ENCODE measurements around the gene KRTAP5-1. TPM values are rescaled to one million over a fixed set of nuclear protein-coding genes. Genes with fewer than 3 reads are reported as not detected.
"Not testable (repeated sequence)": the region's sequence is repeated elsewhere in the genome, so short reads cannot be mapped to it uniquely, and the experiment has no call there.

Gene KRTAP5-1
- total and polyA plus RNA-seq, 10 of the 15 experiments (the other 5 are each of a cell fraction or from before 2014, with no cell fraction given): not detected

GRCh38 chr11:1597331-1597993 lies 12.4 kb upstream of the KRTAP5-1 start:
- Histone ChIP-seq H3K9me3 (replicated peaks; ENCODE audit: control insufficient read depth, insufficient read depth, low read length) (no peaks in the 10 kb centered on the region), H3K4me1 (ENCODE audit: control insufficient read depth, insufficient read depth, low read length) (no peaks in the 10 kb centered on the region), H3K27ac (ENCODE audit: control insufficient read depth, insufficient read depth) (no peak overlapping the region), H4K20me1 (ENCODE audit: control insufficient read depth, insufficient read depth) (no peaks in the 10 kb centered on the region), H3K4me2 (ENCODE audit: control insufficient read depth, insufficient read depth) (no peak overlapping the region), H3K79me2 (ENCODE audit: control insufficient read depth, insufficient read depth, low read length) (no peaks in the 10 kb centered on the region), H3K36me3 (ENCODE audit: control insufficient read depth in 2 of 2, insufficient read depth in 2 of 2, low read length in 1 of 2) (no peaks in the 10 kb centered on the region), H3K9ac (ENCODE audit: control insufficient read depth, insufficient read depth, low read length) (no peak overlapping the region), H3K27me3 (replicated peaks in 1 of 2; ENCODE audit: control insufficient read depth in 2 of 2, insufficient read depth in 2 of 2, low read length in 1 of 2) (no peaks in the 10 kb centered on the region; a peak in 2 of 4 replicates), H2AFZ (ENCODE audit: control insufficient read depth, low read depth, low read length) (no peak overlapping the region), H3K4me3 (no peak overlapping the region)
- TF ChIP-seq SUZ12 (IDR thresholded peaks at IDR 0.05; ENCODE audit: unreplicated experiment) (no peak), LARP7 (IDR thresholded peaks at IDR 0.05) (no peak), TCF12 (IDR thresholded peaks at IDR 0.05; ENCODE audit: low read depth, low read length) (no peak), EED (IDR thresholded peaks at IDR 0.05; ENCODE audit: low read depth) (no peak), MEF2A (IDR thresholded peaks at IDR 0.05; ENCODE audit: insufficient read depth, low read depth, low read length) (no peak), SIN3A (IDR thresholded peaks at IDR 0.05; ENCODE audit: low read depth, low read length) (no peak), CHD1 (IDR thresholded peaks at IDR 0.05; ENCODE audit: low read depth, low read length) (no peak), ZNF384 (IDR thresholded peaks at IDR 0.05; ENCODE audit: borderline replicate concordance, low read depth, low read length) (no peak), CBX5 (IDR thresholded peaks at IDR 0.05; ENCODE audit: low read depth) (no peak), CEBPB (IDR thresholded peaks at IDR 0.05; ENCODE audit: borderline replicate concordance in 1 of 2, low read depth in 2 of 2, low read length in 2 of 2) (no peak), POLR2AphosphoS2 (IDR thresholded peaks at IDR 0.05; ENCODE audit: low read depth, low read length) (no peak), WRNIP1 (IDR thresholded peaks at IDR 0.05; ENCODE audit: borderline replicate concordance, low read depth, low read length) (no peak)
- TF ChIP-seq, protein P1, sequence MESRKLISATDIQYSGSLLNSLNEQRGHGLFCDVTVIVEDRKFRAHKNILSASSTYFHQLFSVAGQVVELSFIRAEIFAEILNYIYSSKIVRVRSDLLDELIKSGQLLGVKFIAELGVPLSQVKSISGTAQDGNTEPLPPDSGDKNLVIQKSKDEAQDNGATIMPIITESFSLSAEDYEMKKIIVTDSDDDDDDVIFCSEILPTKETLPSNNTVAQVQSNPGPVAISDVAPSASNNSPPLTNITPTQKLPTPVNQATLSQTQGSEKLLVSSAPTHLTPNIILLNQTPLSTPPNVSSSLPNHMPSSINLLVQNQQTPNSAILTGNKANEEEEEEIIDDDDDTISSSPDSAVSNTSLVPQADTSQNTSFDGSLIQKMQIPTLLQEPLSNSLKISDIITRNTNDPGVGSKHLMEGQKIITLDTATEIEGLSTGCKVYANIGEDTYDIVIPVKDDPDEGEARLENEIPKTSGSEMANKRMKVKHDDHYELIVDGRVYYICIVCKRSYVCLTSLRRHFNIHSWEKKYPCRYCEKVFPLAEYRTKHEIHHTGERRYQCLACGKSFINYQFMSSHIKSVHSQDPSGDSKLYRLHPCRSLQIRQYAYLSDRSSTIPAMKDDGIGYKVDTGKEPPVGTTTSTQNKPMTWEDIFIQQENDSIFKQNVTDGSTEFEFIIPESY (IDR thresholded peaks at IDR 0.05): no peak
- ChIA-PET CTCF (interaction anchor here (1.2 kb wide), 1 partner anchor 16 kb away, joined by 3 read pairs; no protein-coding TSS in a partner anchor), SMC1A (ENCODE audit: uncharacterized antibody, unreplicated experiment) (interaction anchor here (1.8 kb wide), 1 partner anchor 29 kb away, joined by 4 read pairs; no protein-coding TSS in a partner anchor), POLR2A (interaction anchor here (0.7 kb wide), 1 partner anchor 26 kb away, joined by 4 read pairs; no protein-coding TSS in a partner anchor), RAD21 (ENCODE audit: unreplicated experiment) (no interaction called here)
- intact Hi-C loops (cut with micrococcal nuclease; ENCODE audit: unreplicated experiment) (no loop called here), in situ Hi-C loops (cut with MboI) (no loop called here)
- no TSS peak for BruUV-seq (replicated peaks)
- 35% methylated on average over 10 of the region's 10 CpGs for WGBS (ENCODE audit: insufficient coverage, insufficient replicate concordance, low lambda C conversion rate, missing lambda C conversion rate)
- FAIRE-seq (no peak), ATAC-seq (no peak), DNase-seq (ENCODE audit: low read depth, low spot score) (no peak)

DNA sequence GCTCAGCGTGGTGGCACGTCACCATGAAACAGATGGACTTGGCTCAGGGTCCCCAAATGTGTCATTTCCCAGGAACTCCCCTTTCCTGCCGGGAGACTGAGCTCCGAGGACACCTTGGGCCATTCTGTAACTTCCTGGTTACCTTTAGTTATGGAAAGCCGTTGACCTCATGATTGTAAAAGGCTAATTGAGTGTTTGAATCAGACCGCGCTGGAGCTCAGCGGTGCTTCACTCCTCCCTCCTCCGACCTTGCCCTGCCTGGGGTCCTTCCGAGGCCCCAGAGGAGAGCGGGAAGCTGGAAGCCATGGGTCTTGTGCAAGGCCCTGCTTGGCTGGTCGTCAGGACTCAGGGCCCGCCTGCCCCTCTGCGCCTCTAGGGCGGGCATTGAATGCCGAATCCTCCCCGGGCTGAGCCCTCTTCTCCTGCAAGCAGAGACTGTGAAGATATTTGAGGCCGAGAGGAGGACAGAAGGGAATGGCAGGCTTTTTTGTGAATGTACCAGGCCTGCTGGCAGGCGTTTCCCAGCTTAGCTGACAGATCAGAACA lies 11.6 kb upstream of the KRTAP5-1 start:
- H2AFZ ChIP-seq (ENCODE audit: control insufficient read depth, low read depth, low read length); BruUV-seq (replicated peaks); H3K4me3 ChIP-seq; H3K9ac ChIP-seq (ENCODE audit: control insufficient read depth, insufficient read depth, low read length); SMC1A ChIA-PET (ENCODE audit: uncharacterized antibody, unreplicated experiment); RAD21 ChIA-PET (ENCODE audit: unreplicated experiment); ATAC-seq; H3K4me2 ChIP-seq (ENCODE audit: control insufficient read depth, insufficient read depth); DNase-seq (ENCODE audit: low read depth, low spot score); FAIRE-seq; H3K27me3 ChIP-seq (replicated peaks in 1 of 2; ENCODE audit: control insufficient read depth in 2 of 2, insufficient read depth in 2 of 2, low read length in 1 of 2); POLR2A ChIA-PET; H3K79me2 ChIP-seq (ENCODE audit: control insufficient read depth, insufficient read depth, low read length); H3K4me1 ChIP-seq (ENCODE audit: control insufficient read depth, insufficient read depth, low read length); in situ Hi-C loops (cut with MboI); H3K27ac ChIP-seq (ENCODE audit: control insufficient read depth, insufficient read depth); H3K9me3 ChIP-seq (replicated peaks; ENCODE audit: control insufficient read depth, insufficient read depth, low read length); CTCF ChIA-PET; intact Hi-C loops (cut with micrococcal nuclease; ENCODE audit: unreplicated experiment); H3K36me3 ChIP-seq (ENCODE audit: control insufficient read depth in 2 of 2, insufficient read depth in 2 of 2, low read length in 1 of 2); H4K20me1 ChIP-seq (ENCODE audit: control insufficient read depth, insufficient read depth): not testable (repeated sequence)
- 48% methylated on average over 19 of the region's 19 CpGs for WGBS (ENCODE audit: insufficient coverage, insufficient replicate concordance, low lambda C conversion rate, missing lambda C conversion rate)
